ENCODE results near the gene SLBP. TPM values are rescaled to one million over a fixed set of nuclear protein-coding genes. Genes with fewer than 3 reads are reported as not detected.

SLBP gene
- total and polyA plus RNA-seq, 10 of the 15 experiments (the other 5 are each of a cell fraction or from before 2014, with no cell fraction given) = 94.4 to 278 (median 158) TPM

DNA sequence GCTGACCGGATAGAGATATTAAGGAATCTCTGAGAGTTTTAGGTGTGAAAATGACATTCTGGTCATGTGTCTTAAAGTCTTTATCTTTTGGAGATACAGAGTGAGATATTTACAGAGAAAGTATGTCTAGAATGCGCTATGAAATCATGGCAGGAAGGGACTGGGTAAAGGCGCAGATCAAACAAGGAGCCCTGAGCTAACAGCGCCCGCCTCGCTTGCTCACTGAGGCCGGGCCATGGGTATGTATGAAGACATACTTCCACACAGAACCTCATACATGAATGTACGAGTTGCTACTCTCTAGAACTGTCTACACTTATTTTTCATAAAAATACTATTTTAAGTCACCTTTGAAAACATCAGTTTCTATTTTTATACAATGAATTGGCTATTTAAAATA lies 48.0 kb downstream of the SLBP start (continued):
- TF ChIP-seq PML (IDR thresholded peaks at IDR 0.05; ENCODE audit: low read length) (no peak), YBX1 (IDR thresholded peaks at IDR 0.05) (no peak), ZNF384 (IDR thresholded peaks at IDR 0.05; ENCODE audit: borderline replicate concordance, low read depth, low read length) (no peak), RB1 (IDR thresholded peaks at IDR 0.05; ENCODE audit: borderline replicate concordance) (no peak)
- TF ChIP-seq, protein P1, sequence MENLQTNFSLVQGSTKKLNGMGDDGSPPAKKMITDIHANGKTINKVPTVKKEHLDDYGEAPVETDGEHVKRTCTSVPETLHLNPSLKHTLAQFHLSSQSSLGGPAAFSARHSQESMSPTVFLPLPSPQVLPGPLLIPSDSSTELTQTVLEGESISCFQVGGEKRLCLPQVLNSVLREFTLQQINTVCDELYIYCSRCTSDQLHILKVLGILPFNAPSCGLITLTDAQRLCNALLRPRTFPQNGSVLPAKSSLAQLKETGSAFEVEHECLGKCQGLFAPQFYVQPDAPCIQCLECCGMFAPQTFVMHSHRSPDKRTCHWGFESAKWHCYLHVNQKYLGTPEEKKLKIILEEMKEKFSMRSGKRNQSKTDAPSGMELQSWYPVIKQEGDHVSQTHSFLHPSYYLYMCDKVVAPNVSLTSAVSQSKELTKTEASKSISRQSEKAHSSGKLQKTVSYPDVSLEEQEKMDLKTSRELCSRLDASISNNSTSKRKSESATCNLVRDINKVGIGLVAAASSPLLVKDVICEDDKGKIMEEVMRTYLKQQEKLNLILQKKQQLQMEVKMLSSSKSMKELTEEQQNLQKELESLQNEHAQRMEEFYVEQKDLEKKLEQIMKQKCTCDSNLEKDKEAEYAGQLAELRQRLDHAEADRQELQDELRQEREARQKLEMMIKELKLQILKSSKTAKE (IDR thresholded peaks at IDR 0.05; ENCODE audit: low read depth, poor library complexity, severe bottlenecking) = no peak
- TF ChIP-seq, protein P2, sequence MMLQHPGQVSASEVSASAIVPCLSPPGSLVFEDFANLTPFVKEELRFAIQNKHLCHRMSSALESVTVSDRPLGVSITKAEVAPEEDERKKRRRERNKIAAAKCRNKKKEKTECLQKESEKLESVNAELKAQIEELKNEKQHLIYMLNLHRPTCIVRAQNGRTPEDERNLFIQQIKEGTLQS (IDR thresholded peaks at IDR 0.05; ENCODE audit: borderline replicate concordance, extremely low read depth, low read depth, low read length) = no peak

DNA sequence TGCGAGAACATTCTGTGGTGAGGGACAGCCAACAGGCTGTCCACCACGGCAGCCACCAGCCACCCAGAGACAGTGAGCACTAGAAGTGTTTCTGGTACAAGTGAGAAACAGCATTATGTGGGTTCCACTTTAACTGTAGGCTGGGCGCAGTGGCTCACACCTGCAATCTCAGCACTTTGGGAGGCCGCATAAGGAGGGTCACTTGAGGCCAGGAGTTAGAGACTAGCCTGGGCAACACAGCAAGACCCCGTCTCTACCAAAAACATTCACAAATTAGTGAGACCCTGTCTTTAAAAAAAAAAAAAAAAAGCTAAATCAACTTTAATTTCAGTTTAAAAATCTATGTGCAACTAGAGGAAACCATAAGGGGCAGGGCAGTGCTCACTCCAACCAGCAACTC lies 48.6 kb downstream of the SLBP start:
- H3K4me1 ChIP-seq (ENCODE audit: control insufficient read depth, insufficient read depth, low read length) = no peaks in the 10 kb centered on the region
- H3K4me2 ChIP-seq (ENCODE audit: control insufficient read depth, insufficient read depth) = no peak overlapping the region
- H3K9me3 ChIP-seq (replicated peaks; ENCODE audit: control insufficient read depth, insufficient read depth, low read length) = no peaks in the 10 kb centered on the region
- 84% methylated on average over 5 of the region's 5 CpGs for WGBS (ENCODE audit: insufficient coverage, insufficient replicate concordance, low lambda C conversion rate, missing lambda C conversion rate)
- in situ Hi-C loops (cut with MboI) (no loop called here), intact Hi-C loops (cut with micrococcal nuclease; ENCODE audit: unreplicated experiment) (no loop called here)
- no peaks in the 10 kb centered on the region for H3K27me3 ChIP-seq (replicated peaks in 1 of 2; ENCODE audit: control insufficient read depth in 2 of 2, insufficient read depth in 2 of 2, low read length in 1 of 2)
- ChIA-PET SMC1A (ENCODE audit: uncharacterized antibody, unreplicated experiment) (no interaction called here), RAD21 (ENCODE audit: unreplicated experiment) (no interaction called here), CTCF (no interaction called here), POLR2A (no interaction called here)
- H3K27ac ChIP-seq (ENCODE audit: control insufficient read depth, insufficient read depth) = no peak overlapping the region
- no peak overlapping the region for H3K4me3 ChIP-seq
- BruUV-seq (replicated peaks) = no TSS peak
- TF ChIP-seq STAT3 (IDR thresholded peaks at IDR 0.05; ENCODE audit: low read depth, low read length) (no peak), SMAD1 (IDR thresholded peaks at IDR 0.05; ENCODE audit: low read depth, partially characterized antibody) (no peak)
- H3K79me2 ChIP-seq (ENCODE audit: control insufficient read depth, insufficient read depth, low read length) = no peaks in the 10 kb centered on the region
- ATAC-seq = no peak
- no peaks in the 10 kb centered on the region for H4K20me1 ChIP-seq (ENCODE audit: control insufficient read depth, insufficient read depth)
- H3K9ac ChIP-seq (ENCODE audit: control insufficient read depth, insufficient read depth, low read length) = no peak overlapping the region
- FAIRE-seq = no peak
- DNase-seq (ENCODE audit: low read depth, low spot score) = no peak
- no peaks in the 10 kb centered on the region for H3K36me3 ChIP-seq (ENCODE audit: control insufficient read depth in 2 of 2, insufficient read depth in 2 of 2, low read length in 1 of 2)
- H2AFZ ChIP-seq (ENCODE audit: control insufficient read depth, low read depth, low read length) = no peak overlapping the region

Measured in GM12878 (cell line).